ENCODE measurements around the gene CLDN6. TPM values are rescaled to one million over a fixed set of nuclear protein-coding genes. Genes with fewer than 3 reads are reported as not detected.

The CLDN6 gene
- total RNA-seq, 1 donor from 2014 or later = not detected

DNA sequence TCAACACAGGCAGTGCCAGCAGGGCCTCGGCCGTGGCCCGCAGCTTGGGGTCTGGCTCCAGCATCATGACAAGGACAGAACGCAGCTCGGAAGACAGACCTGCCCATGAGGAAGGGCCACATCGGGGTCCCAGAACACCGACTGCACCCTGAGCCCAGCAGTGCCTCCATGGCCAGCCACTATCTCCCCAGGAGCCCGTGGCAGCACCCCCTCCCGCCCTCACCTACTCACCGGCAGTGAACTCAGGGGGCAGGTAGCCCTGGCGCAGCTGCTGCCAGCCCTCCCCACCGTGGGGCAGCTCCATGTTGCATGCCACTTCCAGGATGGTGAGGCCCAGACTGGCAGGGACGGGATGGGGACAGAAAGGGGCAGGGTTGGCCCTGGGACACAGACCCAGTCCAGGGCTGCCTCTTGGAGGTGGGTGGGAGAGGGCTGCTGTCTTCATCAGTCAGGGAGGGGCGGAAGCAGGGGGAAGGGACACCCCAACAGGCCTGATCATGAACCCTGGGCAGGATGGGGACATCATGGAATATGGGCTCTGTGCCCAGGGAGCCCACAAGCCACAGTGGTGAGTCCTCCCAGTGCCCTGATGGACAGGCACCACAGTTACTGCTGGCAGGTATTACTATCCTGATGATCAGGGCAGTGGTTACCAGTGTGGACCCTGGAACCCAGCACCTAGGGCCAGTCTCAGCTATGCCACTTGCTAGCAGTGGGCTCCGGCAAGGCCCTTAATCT is 43.5 kb downstream of the CLDN6 start:
- Histone ChIP-seq H3K27ac (no peak overlapping the region), H3K4me3 (no peak overlapping the region), H3K4me1 (peaks cover 10% of the 10 kb centered on the region), H3K9me3 (no peaks in the 10 kb centered on the region), H3K27me3 (no peaks in the 10 kb centered on the region), H3K36me3 (no peaks in the 10 kb centered on the region)
- TF ChIP-seq CTCF (IDR thresholded peaks at IDR 0.05) = no peak
- TF ChIP-seq POLR2A (IDR thresholded peaks at IDR 0.05) = no peak
- TF ChIP-seq POLR2AphosphoS5 (IDR thresholded peaks at IDR 0.05; ENCODE audit: insufficient read depth in 1 of 2, low read depth in 1 of 2) = no peak
- no peak for DNase-seq (ENCODE audit: extremely low spot score in 2 of 2)
- intact Hi-C loops (cut with DNase I) = no loop called here

GRCh38 chr16:2973605-2974318 is 44.2 kb downstream of the CLDN6 start:
- Histone ChIP-seq H3K27ac (no peak overlapping the region), H3K9me3 (no peaks in the 10 kb centered on the region), H3K4me3 (no peak overlapping the region), H3K36me3 (no peaks in the 10 kb centered on the region), H3K4me1 (peaks cover 12% of the 10 kb centered on the region), H3K27me3 (no peaks in the 10 kb centered on the region)
- TF ChIP-seq POLR2AphosphoS5 (IDR thresholded peaks at IDR 0.05; ENCODE audit: insufficient read depth in 1 of 2, low read depth in 1 of 2) = no peak
- TF ChIP-seq CTCF (IDR thresholded peaks at IDR 0.05) = no peak
- no peak for TF ChIP-seq POLR2A (IDR thresholded peaks at IDR 0.05)
- DNase-seq (ENCODE audit: extremely low spot score in 2 of 2) = no peak
- intact Hi-C loops (cut with DNase I) = no loop called here

DNA sequence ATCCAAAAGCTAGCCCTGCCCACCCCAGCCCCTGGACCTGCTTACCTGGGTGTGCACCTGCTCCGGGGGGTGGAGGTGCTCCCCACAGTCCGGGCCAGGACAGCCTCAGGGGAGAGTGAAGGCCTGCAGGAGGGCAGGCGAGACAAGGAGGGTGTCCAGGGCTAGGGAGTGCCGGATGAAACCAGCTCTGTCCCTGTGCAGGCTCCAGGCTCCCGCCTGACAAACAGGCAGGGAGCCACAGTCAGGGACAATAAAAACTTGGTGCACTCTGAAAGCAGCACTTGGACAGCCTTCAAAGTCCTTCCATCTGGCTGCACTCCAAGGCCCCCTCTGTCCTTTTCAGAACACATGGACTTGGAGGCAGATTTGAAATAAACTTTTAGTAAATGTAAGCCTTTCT is 44.9 kb downstream of the CLDN6 start:
- no peak for TF ChIP-seq POLR2A (IDR thresholded peaks at IDR 0.05)
- no peak for TF ChIP-seq POLR2AphosphoS5 (IDR thresholded peaks at IDR 0.05; ENCODE audit: insufficient read depth in 1 of 2, low read depth in 1 of 2)
- TF ChIP-seq CTCF (IDR thresholded peaks at IDR 0.05) = no peak
- no peaks in the 10 kb centered on the region for H3K9me3 ChIP-seq
- no peaks in the 10 kb centered on the region for H3K36me3 ChIP-seq
- no peak overlapping the region for H3K27ac ChIP-seq
- H3K4me1 ChIP-seq = peaks cover 19% of the 10 kb centered on the region
- H3K4me3 ChIP-seq = no peak overlapping the region
- no peak for DNase-seq (ENCODE audit: extremely low spot score in 2 of 2)
- intact Hi-C loops (cut with DNase I) = no loop called here
- no peaks in the 10 kb centered on the region for H3K27me3 ChIP-seq

DNA sequence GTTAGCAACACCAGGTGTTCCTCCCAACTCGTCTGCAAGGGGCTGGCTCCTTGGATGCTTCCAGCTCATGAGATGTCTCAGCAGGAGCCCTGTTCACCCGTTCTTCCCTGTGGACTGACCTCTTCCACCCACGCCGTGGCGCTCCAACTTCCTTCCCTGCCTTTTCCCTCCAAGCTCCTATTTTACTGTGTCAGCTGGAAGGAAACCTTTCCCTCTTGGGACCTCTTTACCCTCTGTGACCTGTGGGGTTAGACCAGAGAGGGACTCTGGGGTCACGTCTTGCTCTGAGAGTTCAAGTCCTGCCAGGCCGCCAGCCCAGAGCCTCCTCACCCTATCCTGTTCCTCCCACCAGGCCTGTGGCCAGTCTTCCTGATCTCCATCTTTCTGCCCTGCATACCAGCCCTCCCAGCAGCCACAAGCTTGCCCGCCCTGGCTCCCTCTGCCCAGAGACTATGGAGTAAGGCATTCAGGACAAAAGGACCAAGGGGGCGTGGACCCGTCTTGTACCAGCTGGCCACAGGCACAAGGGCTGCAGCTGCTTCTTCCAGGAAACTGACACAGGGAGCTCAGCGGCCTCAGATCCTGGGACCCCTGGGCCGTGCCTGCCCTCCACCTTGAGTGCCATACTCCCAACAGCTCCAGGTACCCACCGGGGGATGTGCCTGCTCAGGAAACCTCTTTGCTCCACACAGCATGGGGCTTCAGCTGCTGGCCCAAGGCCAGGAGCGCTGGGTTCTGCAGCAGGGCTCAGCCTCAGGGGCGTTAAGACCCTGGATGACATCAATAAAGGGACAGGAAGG is 45.8 kb downstream of the CLDN6 start:
- DNase-seq (ENCODE audit: extremely low spot score in 2 of 2) = no peak
- Histone ChIP-seq H3K4me3 (no peak overlapping the region), H3K4me1 (peaks cover 25% of the 10 kb centered on the region), H3K27me3 (peaks cover 8% of the 10 kb centered on the region), H3K9me3 (no peaks in the 10 kb centered on the region), H3K36me3 (no peaks in the 10 kb centered on the region), H3K27ac (no peak overlapping the region)
- intact Hi-C loops (cut with DNase I) = no loop called here
- TF ChIP-seq POLR2A (IDR thresholded peaks at IDR 0.05) = no peak
- TF ChIP-seq CTCF (IDR thresholded peaks at IDR 0.05) = no peak
- TF ChIP-seq POLR2AphosphoS5 (IDR thresholded peaks at IDR 0.05; ENCODE audit: insufficient read depth in 1 of 2, low read depth in 1 of 2) = no peak

All from vagina (tissue), 2 donors.